GM23338 (cell line): ENCODE data around the gene IGFL4. TPM values are rescaled to one million over a fixed set of nuclear protein-coding genes. Genes with fewer than 3 reads are reported as not detected.

Source experiments
- ATAC-seq: fragments of 200-7000 bp; cut with Tn5 transposase; 3 replicates; pipeline ENCODE4 v1.9.1; 2020
- DNase-seq: peaks from one replicate; pipeline ENCODE4 v3.0.0-alpha.2; 2015; ENCODE audit warnings: low spot score
- H2AFZ ChIP-seq: fragments of 200-600 bp; sonication (generic); 2 replicates; pipeline ENCODE4 v1.8.0; 2016; ENCODE audit warnings: antibody characterized with exemption, mild to moderate bottlenecking, moderate library complexity
- H3F3A ChIP-seq: fragments of 200-600 bp; sonication (generic); replicated peaks from 2 replicates; pipeline ENCODE4 v1.8.0; 2017; ENCODE audit warnings: antibody characterized with exemption, mixed run types, low read depth
- H3K27ac ChIP-seq: fragments of 200-600 bp; sonication (generic); 2 replicates; pipeline ENCODE4 v1.6.1; 2016; ENCODE audit warnings: low read depth
- H3K27me3 ChIP-seq: fragments of 200-600 bp; sonication (generic); 2 replicates; pipeline ENCODE4 v1.8.0; 2016; ENCODE audit warnings: mild to moderate bottlenecking, mixed run types, moderate library complexity; ENCODE audit not compliant: insufficient read depth
- H3K36me3 ChIP-seq: fragments of 200-600 bp; sonication (generic); 2 replicates; pipeline ENCODE4 v1.8.0; 2016; ENCODE audit warnings: mild to moderate bottlenecking; ENCODE audit not compliant: insufficient read depth
- H3K4me1 ChIP-seq: fragments of 200-600 bp; sonication (generic); 2 replicates; pipeline ENCODE4 v1.8.0; 2016; ENCODE audit warnings: mild to moderate bottlenecking, moderate library complexity; ENCODE audit not compliant: insufficient read depth
- H3K4me2 ChIP-seq: fragments of 200-600 bp; sonication (generic); 2 replicates; pipeline ENCODE4 v1.7.1; 2017; ENCODE audit warnings: mixed run types
- H3K4me3 ChIP-seq: fragments of 200-600 bp; sonication (generic); 2 replicates; pipeline ENCODE4 v1.6.1; 2016; ENCODE audit warnings: mixed run types
- H3K79me2 ChIP-seq: fragments of 200-600 bp; sonication (generic); replicated peaks from 2 replicates; pipeline ENCODE4 v1.8.0; 2017; ENCODE audit warnings: mild to moderate bottlenecking; ENCODE audit not compliant: insufficient read depth
- H3K9me2 ChIP-seq: fragments of 200-600 bp; sonication (generic); 2 replicates; pipeline ENCODE4 v1.8.0; 2017; ENCODE audit not compliant: insufficient read depth
- H4K20me1 ChIP-seq: fragments of 200-600 bp; sonication (generic); replicated peaks from 2 replicates; pipeline ENCODE4 v1.8.0; 2017; ENCODE audit warnings: mild to moderate bottlenecking; ENCODE audit not compliant: insufficient read depth
- H3K27ac Mint-ChIP-seq: 2 replicates; pipeline ENCODE4 v1.8.0; 2020; ENCODE audit warnings: inconsistent platforms, mild to moderate bottlenecking, moderate library complexity, mixed read lengths
- H3K27me3 Mint-ChIP-seq: 3 replicates; pipeline ENCODE4 v1.8.0; 2022; ENCODE audit warnings: low read depth, mild to moderate bottlenecking, moderate library complexity, mixed read lengths, inconsistent platforms; ENCODE audit not compliant: insufficient read depth, poor library complexity
- H3K36me3 Mint-ChIP-seq: 3 replicates; pipeline ENCODE4 v1.8.0; 2021; ENCODE audit warnings: low read depth, mild to moderate bottlenecking, inconsistent platforms, moderate library complexity, mixed read lengths
- H3K4me1 Mint-ChIP-seq: 3 replicates; pipeline ENCODE4 v1.8.0; 2020; ENCODE audit warnings: mild to moderate bottlenecking, inconsistent platforms, mixed read lengths
- H3K4me3 Mint-ChIP-seq: 3 replicates; pipeline ENCODE4 v1.8.0; 2021; ENCODE audit warnings: moderate library complexity, mild to moderate bottlenecking, inconsistent platforms, mixed read lengths
- H3K9me3 Mint-ChIP-seq: 3 replicates; pipeline ENCODE4 v1.8.0; 2020; ENCODE audit warnings: moderate library complexity, mild to moderate bottlenecking, inconsistent platforms, mixed read lengths
- CREB1 ChIP-seq: fragments of 250-450 bp; sonication (Bioruptor Pico); IDR thresholded peaks from 2 replicates; pipeline ENCODE4 v1.5.0; 2020; ENCODE audit warnings: low read depth, mild to moderate bottlenecking, moderate library complexity
- CTCF ChIP-seq, 2 experiments: fragments of 200-600 bp in 1 of 2; sonication (generic) in 1 of 2; conservative IDR thresholded peaks; 2 replicates each; pipeline versions ENCODE4 v1.5.1 to v1.6.1; 2016 to 2017; ENCODE audit warnings: antibody characterized with exemption in 2 of 2, low read depth in 2 of 2, mild to moderate bottlenecking in 2 of 2, moderate library complexity in 1 of 2
- EZH2 ChIP-seq: fragments of 200-600 bp; sonication (generic); IDR thresholded peaks from one replicate; pipeline ENCODE4 v1.8.0; 2017; ENCODE audit warnings: antibody characterized with exemption, mild to moderate bottlenecking, low read depth; ENCODE audit not compliant: unreplicated experiment
- EZH2phosphoT487 ChIP-seq: fragments of 200-600 bp; sonication (generic); IDR thresholded peaks from one replicate; pipeline ENCODE4 v1.8.1; 2018; ENCODE audit warnings: antibody characterized with exemption; ENCODE audit not compliant: unreplicated experiment
- JUNB ChIP-seq: IDR thresholded peaks from one replicate; pipeline ENCODE4 v1.6.1; 2016; ENCODE audit warnings: antibody characterized with exemption; ENCODE audit not compliant: unreplicated experiment
- NANOG ChIP-seq: IDR thresholded peaks from 2 replicates; pipeline ENCODE4 v1.6.1; 2016; ENCODE audit warnings: antibody characterized with exemption, borderline replicate concordance
- POLR2AphosphoS5 ChIP-seq: IDR thresholded peaks from 2 replicates; pipeline ENCODE4 v1.6.1; 2016; ENCODE audit warnings: antibody characterized with exemption, low read depth
- REST ChIP-seq: IDR thresholded peaks from one replicate; pipeline ENCODE4 v1.6.1; 2018; ENCODE audit warnings: antibody characterized with exemption; ENCODE audit not compliant: unreplicated experiment
- STAT1 ChIP-seq: IDR thresholded peaks from one replicate; pipeline ENCODE4 v1.6.1; 2016; ENCODE audit warnings: antibody characterized with exemption; ENCODE audit not compliant: unreplicated experiment
- ZNF114 ChIP-seq: fragments of 250-450 bp; sonication (Bioruptor Pico); IDR thresholded peaks from 2 replicates; pipeline ENCODE4 v1.5.0; 2020; ENCODE audit warnings: mild to moderate bottlenecking, moderate library complexity
- ZNF331 ChIP-seq: fragments of 250-450 bp; sonication (Bioruptor Pico); IDR thresholded peaks from 2 replicates; pipeline ENCODE4 v1.5.0; 2020; ENCODE audit warnings: low read depth, mild to moderate bottlenecking, moderate library complexity
- polyA plus RNA-seq: library from polyadenylated mRNA; unstranded; fragments of >200 nt; fragmentation: Nextera tagmentation; extraction: Ambion mirVana; gene quantifications from 2 replicates; pipeline ENCODE4 v1.2.1, GENCODE V29; 2016
- total RNA-seq: library from RNA; depleted of rRNA; stranded (reverse); fragments of >200 nt; shearing (Covaris generic); gene quantifications from 2 replicates; pipeline ENCODE4 v1.2.3, GENCODE V29; 2014
- TF ChIP-seq, protein P1 (sequence below): IDR thresholded peaks from 2 replicates; pipeline ENCODE4 v1.6.1; 2016; ENCODE audit warnings: antibody characterized with exemption

Gene IGFL4
- total and polyA plus RNA-seq, 2 experiments from 2014 or later: 0.06 to 0.87 TPM

DNA sequence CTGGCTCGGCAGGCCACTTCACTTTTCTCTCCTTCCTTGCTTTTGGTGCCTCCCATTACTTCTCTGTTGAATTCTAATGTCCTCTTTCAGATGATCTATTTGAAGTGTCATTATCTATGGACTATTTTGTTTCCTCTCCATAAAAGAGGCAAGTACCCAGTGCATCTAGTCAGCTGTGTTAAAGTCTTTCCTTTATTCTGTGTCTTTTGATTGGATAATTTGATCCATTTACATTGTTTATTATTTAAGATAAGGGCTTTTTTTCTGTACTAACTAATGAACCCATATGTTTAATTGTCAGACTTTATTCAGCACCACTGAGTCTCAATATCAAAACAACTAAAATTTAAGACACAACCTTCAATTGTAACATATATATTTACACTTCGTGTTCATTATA, 47.3 kb upstream of the IGFL4 start:
- peaks cover 5% of the 10 kb centered on the region; the same call in 2 of the 3 replicates for H3K9me3 Mint-ChIP-seq
- H3K27ac ChIP-seq: no peak overlapping the region
- H2AFZ ChIP-seq: no peak overlapping the region
- H3K36me3 ChIP-seq: no peaks in the 10 kb centered on the region
- H3K4me1 ChIP-seq: no peaks in the 10 kb centered on the region
- ATAC-seq (no peak), DNase-seq (no peak)
- peaks cover 9% of the 10 kb centered on the region for H3K27me3 Mint-ChIP-seq
- no peak overlapping the region for H3K4me3 ChIP-seq
- H3K36me3 Mint-ChIP-seq: no peaks in the 10 kb centered on the region; the same call in 2 of the 3 replicates
- peaks cover 3% of the 10 kb centered on the region; the same call in 1 of the 2 replicates for H3K9me2 ChIP-seq
- no peak overlapping the region for H3K4me3 Mint-ChIP-seq
- no peaks in the 10 kb centered on the region for H3K79me2 ChIP-seq
- no peaks in the 10 kb centered on the region for H4K20me1 ChIP-seq
- no peaks in the 10 kb centered on the region for H3K27me3 ChIP-seq
- no peaks in the 10 kb centered on the region for H3F3A ChIP-seq
- no peaks in the 10 kb centered on the region for H3K4me1 Mint-ChIP-seq
- no peak overlapping the region for H3K4me2 ChIP-seq
- H3K27ac Mint-ChIP-seq: no peak overlapping the region
- TF ChIP-seq CREB1 (CRISPR knock-in tag) (no peak), POLR2AphosphoS5 (no peak), EZH2 (no peak), ZNF331 (CRISPR knock-in tag) (no peak), JUNB (no peak), STAT1 (no peak), ZNF114 (CRISPR knock-in tag) (no peak)
- TF ChIP-seq, protein P1, sequence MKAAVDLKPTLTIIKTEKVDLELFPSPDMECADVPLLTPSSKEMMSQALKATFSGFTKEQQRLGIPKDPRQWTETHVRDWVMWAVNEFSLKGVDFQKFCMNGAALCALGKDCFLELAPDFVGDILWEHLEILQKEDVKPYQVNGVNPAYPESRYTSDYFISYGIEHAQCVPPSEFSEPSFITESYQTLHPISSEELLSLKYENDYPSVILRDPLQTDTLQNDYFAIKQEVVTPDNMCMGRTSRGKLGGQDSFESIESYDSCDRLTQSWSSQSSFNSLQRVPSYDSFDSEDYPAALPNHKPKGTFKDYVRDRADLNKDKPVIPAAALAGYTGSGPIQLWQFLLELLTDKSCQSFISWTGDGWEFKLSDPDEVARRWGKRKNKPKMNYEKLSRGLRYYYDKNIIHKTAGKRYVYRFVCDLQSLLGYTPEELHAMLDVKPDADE: no peak

GRCh38 chr19:46085888-46086287, 45.1 kb upstream of the IGFL4 start:
- H3K9me2 ChIP-seq: peaks cover 3% of the 10 kb centered on the region; the same call in 1 of the 2 replicates
- no peak for DNase-seq
- H4K20me1 ChIP-seq: no peaks in the 10 kb centered on the region
- H3K27ac ChIP-seq: no peak overlapping the region
- no peaks in the 10 kb centered on the region for H3K79me2 ChIP-seq
- H3K4me1 ChIP-seq: no peaks in the 10 kb centered on the region
- no peaks in the 10 kb centered on the region for H3K27me3 ChIP-seq
- H3K27ac Mint-ChIP-seq: no peak overlapping the region
- H3K4me1 Mint-ChIP-seq: no peaks in the 10 kb centered on the region; the same call in 2 of the 3 replicates
- no peak overlapping the region for H2AFZ ChIP-seq
- no peaks in the 10 kb centered on the region; the same call in 2 of the 3 replicates for H3K36me3 Mint-ChIP-seq
- no peak overlapping the region for H3K4me3 ChIP-seq
- H3K4me2 ChIP-seq: no peak overlapping the region
- H3K27me3 Mint-ChIP-seq: peaks cover 9% of the 10 kb centered on the region
- no peak overlapping the region for H3K4me3 Mint-ChIP-seq
- no peaks in the 10 kb centered on the region for H3F3A ChIP-seq
- peaks cover 5% of the 10 kb centered on the region; the same call in 2 of the 3 replicates for H3K9me3 Mint-ChIP-seq
- H3K36me3 ChIP-seq: no peaks in the 10 kb centered on the region
- no peak for ATAC-seq
- TF ChIP-seq CREB1 (CRISPR knock-in tag) (no peak), ZNF114 (CRISPR knock-in tag) (no peak), NANOG (no peak), EZH2phosphoT487 (no peak), EZH2 (no peak), JUNB (no peak), STAT1 (no peak), REST (no peak), ZNF331 (CRISPR knock-in tag) (no peak), CTCF (conservative IDR thresholded peaks at IDR 0.05; ENCODE audit: low read depth in 2 of 2) (no peak), POLR2AphosphoS5 (no peak)
- TF ChIP-seq, protein P1: no peak
